SIG-M5 treated with dmso at 0.1 percent for 504 hours (cell line): ENCODE measurements around the gene CD274.
"Not testable (repeated sequence)": the region's sequence is repeated elsewhere in the genome, so short reads cannot be mapped to it uniquely, and the experiment has no call there.

ENCODE experiments used
- DNase-seq: peaks from one replicate; lab custom pipeline; 2025; ENCODE audit not compliant: unreplicated experiment; lab: John Stamatoyannopoulos, UW

CD274 gene

DNA sequence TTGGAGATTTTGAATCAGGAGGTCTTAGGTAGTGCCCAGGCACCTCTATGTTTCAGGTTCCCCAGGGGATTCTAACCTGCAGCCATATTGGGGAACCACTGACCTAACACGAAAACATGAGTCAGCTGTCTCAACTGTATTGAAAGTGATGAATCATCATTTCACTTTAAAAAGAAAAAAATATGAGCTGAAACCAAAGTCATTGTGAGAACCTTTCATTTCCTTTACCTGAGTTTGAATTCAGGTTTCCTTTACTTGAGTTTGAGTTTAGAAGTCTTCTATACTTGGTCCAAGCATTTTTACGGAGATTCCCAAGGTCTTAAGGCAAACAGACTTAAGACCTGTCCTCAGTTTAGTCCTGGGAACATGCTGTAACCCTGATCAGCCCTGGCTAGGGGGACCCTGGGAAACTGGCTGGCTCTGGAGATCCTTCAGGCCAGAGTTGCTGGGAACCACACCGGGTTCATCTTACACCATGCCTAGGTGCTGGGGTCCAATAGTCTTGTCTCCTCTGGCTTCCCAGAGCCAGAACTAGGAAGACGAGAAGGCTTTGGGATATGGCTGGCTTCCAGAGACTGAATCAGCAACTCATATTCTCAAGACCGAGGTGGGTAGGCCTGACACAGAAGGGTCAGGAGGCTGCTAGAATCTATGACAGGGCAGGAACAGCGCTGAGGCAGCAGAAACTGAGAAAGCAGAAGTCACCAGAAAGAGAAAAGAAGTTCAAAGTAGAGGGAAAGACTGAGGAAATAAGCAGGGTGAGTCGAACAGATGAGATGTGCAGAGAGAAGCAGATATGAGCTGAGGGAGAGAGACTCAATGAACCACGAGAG lies 43.6 kb downstream of the CD274 start:
- peak; percentile 55 for DNase-seq

DNA sequence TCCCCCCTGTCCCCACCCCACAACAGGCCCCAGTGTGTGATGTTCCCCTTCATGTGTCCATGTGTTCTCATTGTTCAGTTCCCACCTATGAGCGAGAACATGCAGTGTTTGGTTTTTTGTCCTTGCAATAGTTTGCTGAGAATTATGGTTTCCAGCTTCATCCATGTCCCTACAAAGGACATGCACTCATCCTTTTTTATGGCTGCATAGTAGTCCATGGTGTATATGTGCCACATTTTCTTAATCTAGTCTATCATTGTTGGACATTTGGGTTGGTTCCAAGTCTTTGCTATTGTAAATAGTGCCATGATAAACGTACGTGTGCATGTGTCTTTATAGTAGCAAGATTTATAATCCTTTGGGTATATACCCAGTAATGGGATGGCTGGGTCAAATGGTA lies 44.4 kb downstream of the CD274 start:
- DNase-seq = not testable (repeated sequence)

DNA sequence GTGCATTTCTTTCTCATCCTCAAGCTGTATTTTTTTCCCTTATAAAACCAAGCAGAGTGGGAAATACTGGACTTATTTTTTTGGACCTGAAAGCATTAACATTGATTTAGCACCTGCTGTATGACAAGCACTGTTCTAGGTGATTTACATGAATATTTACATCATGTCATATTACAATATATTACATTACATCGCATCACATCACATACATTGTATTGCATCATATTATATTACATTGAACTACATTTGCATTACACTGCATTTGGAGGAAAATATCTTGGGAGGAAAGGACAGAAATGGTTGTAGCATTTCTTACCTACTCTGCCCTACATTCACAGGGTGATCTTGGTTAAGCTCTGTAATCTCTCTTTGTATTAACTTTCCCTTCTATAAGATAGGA lies 48.8 kb downstream of the CD274 start:
- no peak for DNase-seq

DNA sequence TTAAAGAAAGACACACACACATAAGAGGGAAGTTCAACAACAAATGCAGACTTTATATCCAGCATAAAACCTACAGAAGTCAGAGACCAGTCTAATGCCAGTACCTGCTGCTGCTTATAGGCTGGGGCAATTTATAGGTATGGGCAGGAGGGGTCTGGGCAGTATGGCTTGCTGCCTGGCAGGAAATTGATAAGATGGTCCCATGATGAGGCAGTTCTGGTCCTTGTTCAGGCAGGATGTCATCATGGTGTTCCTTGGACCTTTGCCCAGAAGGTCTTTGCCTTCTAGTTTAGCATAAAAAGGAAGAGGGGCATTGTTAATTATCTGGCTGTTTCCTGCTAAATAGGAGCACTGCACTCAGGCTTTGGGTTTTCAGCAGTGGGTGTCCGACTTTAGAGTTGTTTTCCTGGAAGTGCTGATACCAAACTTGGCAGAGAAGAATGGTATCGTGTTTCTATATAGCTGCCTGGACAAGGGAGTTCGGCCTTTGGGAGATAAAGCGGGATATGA lies 49.6 kb downstream of the CD274 start:
- no peak for DNase-seq

- DNase-seq = no peak
These were observed 50.3 kb downstream of the CD274 start for GRCh38 chr9:5500441-5501235.

- no peak for DNase-seq
These were observed 52.2 kb downstream of the CD274 start for GRCh38 chr9:5502553-5502952.

- no peak for DNase-seq
These were observed 59.2 kb downstream of the CD274 start for GRCh38 chr9:5509573-5509972.

- DNase-seq = peak; percentile 39
These were observed 60.1 kb downstream of the CD274 start, which contains the start of gene PDCD1LG2 for GRCh38 chr9:5510360-5510931. Gene PDCD1LG2, plus strand, starts transcription at chr9:5510531. Its CDS starts 12,016 bp downstream, at chr9:5522547.

GRCh38 chr9:5510989-5511388 lies 60.6 kb downstream of the CD274 start:
- no peak for DNase-seq

- no peak for DNase-seq
These were observed 61.1 kb downstream of the CD274 start for GRCh38 chr9:5511476-5511875.

- DNase-seq = no peak
These were observed 61.7 kb downstream of the CD274 start for GRCh38 chr9:5511935-5512580.

- DNase-seq = no peak
These were observed 62.5 kb downstream of the CD274 start for GRCh38 chr9:5512658-5513452.

- no peak for DNase-seq
These were observed 63.7 kb downstream of the CD274 start for GRCh38 chr9:5513966-5514616.

DNA sequence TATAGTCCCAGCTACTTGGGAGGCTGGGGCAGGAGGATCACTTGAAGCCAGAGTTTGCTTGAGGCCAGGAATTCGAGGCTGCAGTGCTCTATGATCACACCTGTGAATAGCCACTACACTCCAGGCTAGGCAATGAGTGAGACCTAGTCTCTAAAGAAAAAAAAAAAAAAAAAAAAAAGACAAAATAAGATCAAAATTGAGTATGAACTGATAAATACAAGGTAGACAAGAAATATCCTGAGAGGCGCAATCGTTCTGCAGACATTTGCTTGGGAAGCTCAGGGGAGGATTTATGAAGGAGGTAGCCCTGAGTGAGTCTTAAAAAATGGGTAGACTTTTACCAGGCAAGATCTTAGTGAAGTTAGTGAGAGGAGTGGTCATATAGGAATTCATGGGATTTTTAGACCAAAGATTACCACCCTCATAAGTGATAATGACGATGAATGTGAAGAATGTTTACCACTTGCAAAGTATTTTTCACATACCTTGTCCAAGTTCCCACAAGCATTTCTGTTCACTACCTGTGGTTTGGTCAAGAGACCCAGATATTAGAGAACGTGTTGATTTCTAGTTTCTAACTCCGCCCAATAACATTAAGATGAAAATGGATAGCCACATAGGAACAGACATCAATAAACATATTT lies 64.4 kb downstream of the CD274 start:
- no peak for DNase-seq

GRCh38 chr9:5515261-5515650 lies 64.9 kb downstream of the CD274 start:
- no peak for DNase-seq

DNA sequence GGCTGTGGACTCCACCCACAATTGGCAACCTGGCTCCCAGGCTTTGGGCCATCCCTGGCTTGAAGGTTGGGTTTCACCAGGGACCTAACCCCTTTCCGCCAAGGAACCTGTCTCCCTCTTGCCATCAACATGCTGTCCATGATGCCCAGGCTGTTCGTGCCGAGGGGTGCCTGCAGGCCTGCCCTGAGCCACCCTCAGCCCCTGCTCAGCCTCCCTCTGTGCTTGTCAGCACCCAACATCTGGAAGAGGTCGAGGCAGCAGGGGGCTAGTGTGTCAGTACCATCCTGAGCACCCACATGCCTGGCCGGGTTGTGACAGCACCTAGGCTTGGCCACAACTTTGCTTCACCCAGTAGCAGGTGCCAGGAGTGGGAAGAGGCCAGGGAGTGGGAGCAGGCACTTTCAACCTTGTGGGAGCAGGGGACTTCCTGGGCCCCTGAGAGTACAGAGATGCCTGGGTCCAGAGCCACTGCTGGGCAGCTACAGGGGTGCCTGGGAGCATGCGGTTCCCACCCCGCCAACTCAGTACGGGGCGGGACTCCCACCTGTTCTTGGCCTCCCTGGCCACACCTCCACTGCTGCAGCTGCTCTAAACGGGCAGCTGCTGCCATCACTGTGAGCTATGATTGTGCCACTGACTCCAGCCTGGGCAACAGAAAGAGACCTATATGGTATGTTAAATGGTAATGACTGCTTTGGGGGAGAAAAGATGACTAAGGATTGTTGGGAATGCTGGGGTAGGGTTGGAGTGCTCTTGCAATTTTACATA lies 66.3 kb downstream of the CD274 start:
- DNase-seq = no peak

GRCh38 chr9:5518171-5518936 lies 68.0 kb downstream of the CD274 start:
- peak; percentile 69 for DNase-seq

DNA sequence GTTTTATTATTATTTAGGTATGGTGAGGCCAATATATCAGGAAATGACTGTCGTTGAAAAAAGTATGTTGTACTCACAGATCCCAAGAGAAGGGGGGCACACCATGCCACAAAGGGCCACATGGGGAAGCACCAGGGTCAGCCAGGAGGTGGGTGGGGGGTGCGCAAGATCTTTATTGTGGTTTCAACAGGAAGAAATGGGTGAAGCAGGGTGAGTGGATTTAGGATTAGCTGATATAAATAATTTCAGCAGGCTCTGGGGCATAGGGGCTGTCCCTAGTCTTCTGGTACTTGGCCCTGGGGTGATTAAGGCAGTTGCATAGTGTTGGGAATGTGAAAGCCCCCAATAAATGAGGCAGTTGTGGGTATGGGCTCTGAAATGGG lies 68.6 kb downstream of the CD274 start:
- DNase-seq = no peak
